Measurements from ENCODE around the gene SLC6A17. TPM values are rescaled to one million over a fixed set of nuclear protein-coding genes. Genes with fewer than 3 reads are reported as not detected.
A peak's percentile ranks its signal among the peaks of the same experiment; 100 is the strongest.

SLC6A17 gene
- total RNA-seq, 1 donor from 2014 or later: 0.53 TPM

DNA sequence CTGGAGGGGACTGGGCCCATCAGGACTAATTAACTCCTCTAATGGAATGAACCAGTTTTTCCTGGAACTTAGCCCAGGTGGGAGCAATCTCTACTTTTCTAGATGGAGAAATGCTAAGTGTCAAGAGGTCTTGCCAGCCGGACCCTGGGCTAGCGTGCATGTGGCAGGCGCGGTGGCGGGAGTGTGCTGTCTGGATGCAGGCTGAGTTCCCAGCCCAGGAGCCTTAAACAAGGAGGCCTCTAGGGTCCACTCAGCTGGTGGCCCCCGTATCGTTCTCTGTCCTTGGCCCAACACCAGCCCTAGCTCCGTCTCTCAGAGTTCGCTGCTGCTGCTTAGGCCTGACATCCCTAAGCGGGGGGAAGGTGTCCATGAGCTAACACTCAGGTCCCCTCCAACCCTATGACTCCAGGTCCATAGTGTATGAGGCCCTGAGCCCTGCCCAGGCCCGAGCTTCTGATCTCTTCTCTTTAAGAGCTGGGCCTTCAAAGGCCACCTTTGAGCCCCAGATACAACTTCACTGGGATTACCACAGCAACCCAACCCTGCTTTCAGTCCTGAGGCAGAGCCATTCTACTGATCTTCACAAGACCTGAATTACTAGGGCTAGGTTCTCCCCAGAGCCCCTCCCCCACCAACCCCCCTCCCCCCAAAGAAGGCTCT, 56.1 kb downstream of the SLC6A17 start:
- no peak for DNase-seq (ENCODE audit: low read depth)

DNA sequence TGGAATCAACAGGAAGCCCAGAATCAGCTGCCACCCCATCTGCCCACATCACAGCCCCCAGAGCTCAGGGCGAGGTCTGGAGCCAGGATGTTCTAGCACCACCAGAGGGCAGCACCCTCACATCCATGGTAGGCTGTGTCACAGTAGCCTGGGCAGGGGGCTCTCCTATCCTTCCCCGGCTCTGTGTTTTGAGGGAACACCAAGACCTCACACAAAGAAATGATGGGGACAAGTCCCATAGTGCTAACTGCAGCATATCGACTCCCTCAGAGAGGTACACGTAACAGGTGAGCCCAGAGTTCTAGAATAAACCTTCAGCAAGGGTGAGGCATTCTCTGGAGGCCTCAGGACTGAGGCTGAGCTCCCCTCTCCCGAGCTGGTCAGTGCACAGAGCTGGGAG, 57.5 kb downstream of the SLC6A17 start:
- no peak for FAIRE-seq
- peak; percentile 35 for DNase-seq (ENCODE audit: low read depth)
- Histone ChIP-seq H3K4me3 (ENCODE audit: low read depth, low read length) (no peak overlapping the region), H3K27me3 (ENCODE audit: control insufficient read depth, insufficient read depth, low read length) (no peaks in the 10 kb centered on the region), H3K36me3 (ENCODE audit: control insufficient read depth, insufficient read depth, low read length) (no peaks in the 10 kb centered on the region)
- TF ChIP-seq, protein P1, sequence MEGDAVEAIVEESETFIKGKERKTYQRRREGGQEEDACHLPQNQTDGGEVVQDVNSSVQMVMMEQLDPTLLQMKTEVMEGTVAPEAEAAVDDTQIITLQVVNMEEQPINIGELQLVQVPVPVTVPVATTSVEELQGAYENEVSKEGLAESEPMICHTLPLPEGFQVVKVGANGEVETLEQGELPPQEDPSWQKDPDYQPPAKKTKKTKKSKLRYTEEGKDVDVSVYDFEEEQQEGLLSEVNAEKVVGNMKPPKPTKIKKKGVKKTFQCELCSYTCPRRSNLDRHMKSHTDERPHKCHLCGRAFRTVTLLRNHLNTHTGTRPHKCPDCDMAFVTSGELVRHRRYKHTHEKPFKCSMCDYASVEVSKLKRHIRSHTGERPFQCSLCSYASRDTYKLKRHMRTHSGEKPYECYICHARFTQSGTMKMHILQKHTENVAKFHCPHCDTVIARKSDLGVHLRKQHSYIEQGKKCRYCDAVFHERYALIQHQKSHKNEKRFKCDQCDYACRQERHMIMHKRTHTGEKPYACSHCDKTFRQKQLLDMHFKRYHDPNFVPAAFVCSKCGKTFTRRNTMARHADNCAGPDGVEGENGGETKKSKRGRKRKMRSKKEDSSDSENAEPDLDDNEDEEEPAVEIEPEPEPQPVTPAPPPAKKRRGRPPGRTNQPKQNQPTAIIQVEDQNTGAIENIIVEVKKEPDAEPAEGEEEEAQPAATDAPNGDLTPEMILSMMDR (IDR thresholded peaks at IDR 0.05; ENCODE audit: insufficient read depth, low read length, severe bottlenecking): peak; percentile 96

More for the DNA sequence above, 56.1 kb downstream of the SLC6A17 start:
- no peak for FAIRE-seq
- Histone ChIP-seq H3K36me3 (ENCODE audit: control insufficient read depth, insufficient read depth, low read length) (no peaks in the 10 kb centered on the region), H3K27me3 (ENCODE audit: control insufficient read depth, insufficient read depth, low read length) (no peaks in the 10 kb centered on the region), H3K4me3 (ENCODE audit: low read depth, low read length) (no peak overlapping the region)
- TF ChIP-seq, protein P1 (IDR thresholded peaks at IDR 0.05; ENCODE audit: insufficient read depth, low read length, severe bottlenecking): no peak

- no peak for FAIRE-seq
- Histone ChIP-seq H3K36me3 (ENCODE audit: control insufficient read depth, insufficient read depth, low read length) (no peaks in the 10 kb centered on the region), H3K4me3 (ENCODE audit: low read depth, low read length) (peak overlapping the region; percentile 53), H3K27me3 (ENCODE audit: control insufficient read depth, insufficient read depth, low read length) (no peaks in the 10 kb centered on the region)
- TF ChIP-seq, protein P1 (IDR thresholded peaks at IDR 0.05; ENCODE audit: insufficient read depth, low read length, severe bottlenecking): no peak
- DNase-seq (ENCODE audit: low read depth): no peak
Measured at GRCh38 chr1:110208916-110209645, 58.8 kb downstream of the SLC6A17 start.

DNA sequence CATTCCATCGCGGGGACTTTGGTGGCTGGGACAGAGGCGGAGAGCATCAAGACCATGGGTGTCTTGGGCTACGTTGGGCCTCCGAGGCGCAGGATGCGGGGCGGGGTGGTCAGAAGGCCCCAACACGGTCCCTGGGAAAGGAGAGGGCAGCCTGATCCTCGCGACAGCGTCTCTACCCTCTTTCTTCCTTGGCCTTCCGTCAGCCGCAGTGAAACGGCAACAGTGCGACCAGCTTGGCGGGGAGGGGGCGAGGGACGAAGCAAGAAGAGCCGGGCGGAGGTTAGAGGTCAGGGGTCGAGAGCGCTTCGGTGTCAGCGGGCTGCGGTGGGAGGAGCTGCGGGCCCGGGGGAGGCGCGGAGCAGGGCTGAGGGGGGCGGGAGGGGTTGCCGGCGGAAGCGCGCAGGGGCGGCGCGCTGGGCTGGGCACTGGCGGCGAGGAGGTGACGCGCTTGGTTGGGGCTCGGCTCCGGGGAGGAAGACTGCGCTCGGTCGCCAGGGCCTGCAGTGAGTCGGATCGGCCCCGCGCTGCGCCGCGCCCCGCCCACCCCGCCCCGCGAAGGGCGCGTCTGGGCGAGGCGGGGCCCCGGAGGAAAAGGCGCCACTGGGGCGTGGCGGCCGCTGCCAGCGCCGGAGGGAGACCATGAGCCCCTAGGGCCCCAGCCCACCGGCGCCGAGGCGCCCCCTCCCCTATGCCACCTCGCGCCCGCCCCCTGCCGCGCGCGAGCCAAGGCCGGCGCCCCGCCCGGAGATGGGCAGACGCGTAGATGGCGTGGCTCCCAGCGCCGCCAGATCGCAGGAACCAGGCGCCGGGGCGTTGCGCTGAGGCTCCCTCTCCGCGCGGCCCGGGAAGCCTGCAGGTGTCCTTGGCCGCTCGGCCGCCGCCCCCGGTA, 59.7 kb downstream of the SLC6A17 start, which contains the start of gene KCNC4:
KCNC4 (plus strand) TSS at position 600 of the 889 bp plus-strand sequence. CDS start 1,186 bp downstream, outside the sequence.
- TF ChIP-seq, protein P1 (IDR thresholded peaks at IDR 0.05; ENCODE audit: insufficient read depth, low read length, severe bottlenecking): no peak
- peak within 1 kb of the TSS; percentile 53 for H3K4me3 ChIP-seq (ENCODE audit: low read depth, low read length)
- no peaks in the 10 kb centered on the region for H3K27me3 ChIP-seq (ENCODE audit: control insufficient read depth, insufficient read depth, low read length)
- FAIRE-seq: no peak
- H3K36me3 ChIP-seq (ENCODE audit: control insufficient read depth, insufficient read depth, low read length): no peaks in the 10 kb centered on the region
- DNase-seq (ENCODE audit: low read depth): peak; percentile 65

- FAIRE-seq: no peak
- no peak for DNase-seq (ENCODE audit: low read depth)
- H3K4me3 ChIP-seq (ENCODE audit: low read depth, low read length): peak overlapping the region; percentile 53
- TF ChIP-seq, protein P1 (IDR thresholded peaks at IDR 0.05; ENCODE audit: insufficient read depth, low read length, severe bottlenecking): no peak
- H3K27me3 ChIP-seq (ENCODE audit: control insufficient read depth, insufficient read depth, low read length): no peaks in the 10 kb centered on the region
- no peaks in the 10 kb centered on the region for H3K36me3 ChIP-seq (ENCODE audit: control insufficient read depth, insufficient read depth, low read length)
Measured at GRCh38 chr1:110210604-110211495, 60.6 kb downstream of the SLC6A17 start.
